Endothelial cell of umbilical vein (primary cell): ENCODE measurements around the gene SYK. TPM values are rescaled to one million over a fixed set of nuclear protein-coding genes. Genes with fewer than 3 reads are reported as not detected.

Experiments
- BruUV-seq: library from RNA; stranded (reverse); fragments of 400-500 nt; replicated peaks from 2 replicates; lab custom pipeline; 2021; lab: Mats Ljungman, UMichigan
- CTCF ChIA-PET: fragments of 300-600, 350-600 bp; sonication (Branson Sonifier 250); formaldehyde crosslinking; loops from one replicate; lab custom pipeline; 2021; ENCODE audit warnings: antibody characterized with exemption, inconsistent platforms; lab: Charles Lee
- POLR2A ChIA-PET: fragments of 300-600, 350-600 bp; sonication (Branson Sonifier 250); formaldehyde crosslinking; loops from one replicate; lab custom pipeline; 2021; ENCODE audit warnings: antibody characterized with exemption, inconsistent platforms; lab: Charles Lee
- DNase-seq: peaks from one replicate; pipeline ENCODE4 v3.0.0-alpha.2; 2011; ENCODE audit warnings: low read depth, low spot score
- FAIRE-seq: peaks from 2 replicates; lab custom pipeline; 2011; peaks lifted over from hg19 to GRCh38; lab: Jason Lieb, UNC
- H2AFZ ChIP-seq: 2 replicates; pipeline ENCODE4 v1.6.0; 2012; ENCODE audit warnings: low read depth, low read length, control low read depth, inconsistent platforms
- H3K27ac ChIP-seq: 2 replicates; pipeline ENCODE4 v1.5.1; 2011; ENCODE audit warnings: low read depth, mild to moderate bottlenecking, control low read depth, low read length, moderate library complexity; ENCODE audit not compliant: insufficient read depth
- H3K27me3 ChIP-seq, 2 experiments: 2 replicates each; pipeline versions ENCODE4 v1.6.0 to v1.6.1; 2011; ENCODE audit warnings: low read length in 2 of 2, mixed read lengths in 1 of 2; ENCODE audit not compliant: control insufficient read depth in 2 of 2, insufficient read depth in 2 of 2
- H3K36me3 ChIP-seq, 2 experiments: 2 replicates in 1 of 2; 3 replicates in 1 of 2; pipeline ENCODE4 v1.5.1; 2011; ENCODE audit warnings: low read length in 2 of 2, mild to moderate bottlenecking in 1 of 2, moderate library complexity in 1 of 2; ENCODE audit not compliant: control insufficient read depth in 2 of 2, insufficient read depth in 2 of 2; ENCODE audit errors: extremely low read depth in 1 of 2
- H3K4me1 ChIP-seq: 3 replicates; pipeline ENCODE4 v1.5.1; 2011; ENCODE audit warnings: mild to moderate bottlenecking, low read length; ENCODE audit not compliant: control insufficient read depth, insufficient read depth; ENCODE audit errors: extremely low read depth
- H3K4me2 ChIP-seq: 2 replicates; pipeline ENCODE4 v1.6.1; 2011; ENCODE audit warnings: low read length, control low read depth, mixed read lengths; ENCODE audit not compliant: insufficient read depth
- H3K4me3 ChIP-seq, 3 experiments: fragments of 200-600 bp in 1 of 3; sonication (generic), shearing (Covaris generic) in 1 of 3; replicated peaks in 1 of 3; 2 replicates each; pipeline ENCODE4 v1.5.1; 2011 to 2016; ENCODE audit warnings: control low read depth in 3 of 3, low read length in 3 of 3, mild to moderate bottlenecking in 2 of 3, inconsistent platforms in 1 of 3, low read depth in 1 of 3, moderate library complexity in 1 of 3; ENCODE audit not compliant: insufficient read depth in 1 of 3
- H3K79me2 ChIP-seq: 2 replicates; pipeline ENCODE4 v1.6.0; 2012; ENCODE audit warnings: low read length, inconsistent platforms; ENCODE audit not compliant: control insufficient read depth, insufficient read depth
- H3K9ac ChIP-seq: replicated peaks from 2 replicates; pipeline ENCODE3; 2011; ENCODE audit warnings: low read length, control low read depth; ENCODE audit not compliant: insufficient read depth; ENCODE audit errors: extremely low read depth
- H3K9me1 ChIP-seq: replicated peaks from 3 replicates; pipeline ENCODE4 v1.6.0; 2011; ENCODE audit warnings: mild to moderate bottlenecking, low read length; ENCODE audit not compliant: control insufficient read depth, insufficient read depth; ENCODE audit errors: extremely low read depth
- H3K9me3 ChIP-seq: replicated peaks from 2 replicates; pipeline ENCODE4 v1.5.1; 2012; ENCODE audit warnings: low read length, inconsistent platforms; ENCODE audit not compliant: control insufficient read depth, insufficient read depth
- H4K20me1 ChIP-seq: replicated peaks from 2 replicates; pipeline ENCODE3; 2011; ENCODE audit warnings: mild to moderate bottlenecking, low read length; ENCODE audit not compliant: control insufficient read depth, insufficient read depth; ENCODE audit errors: extremely low read depth
- EZH2 ChIP-seq: IDR thresholded peaks from 2 replicates; pipeline ENCODE4 v1.6.1; 2012; ENCODE audit warnings: borderline replicate concordance, low read depth, mild to moderate bottlenecking, moderate library complexity, low read length, inconsistent platforms; ENCODE audit not compliant: severe bottlenecking
- FOS ChIP-seq: IDR thresholded peaks from 2 replicates; pipeline ENCODE4 v1.6.1; 2011; ENCODE audit warnings: mild to moderate bottlenecking, low read length, moderate library complexity, borderline replicate concordance; ENCODE audit not compliant: insufficient read depth
- GATA2 ChIP-seq: IDR thresholded peaks from 2 replicates; pipeline ENCODE4 v1.7.0; 2011; ENCODE audit warnings: low read depth, mild to moderate bottlenecking, moderate library complexity, mixed read lengths, low read length; ENCODE audit not compliant: insufficient read length, insufficient read depth
- JUN ChIP-seq: IDR thresholded peaks from 2 replicates; pipeline ENCODE4 v1.6.1; 2011; ENCODE audit warnings: borderline replicate concordance, low read depth; ENCODE audit not compliant: insufficient read length, insufficient read depth
- MYC ChIP-seq: IDR thresholded peaks from one replicate; pipeline ENCODE4 v1.6.1; 2011; ENCODE audit warnings: mild to moderate bottlenecking, low read depth, low read length
- POLR2A ChIP-seq: IDR thresholded peaks from 2 replicates; pipeline ENCODE4 v1.6.1; 2012; ENCODE audit warnings: low read depth, mild to moderate bottlenecking, control low read depth, low read length
- POLR2AphosphoS5 ChIP-seq: IDR thresholded peaks from 2 replicates; pipeline ENCODE4 v1.6.1; 2012; ENCODE audit warnings: low read depth, mild to moderate bottlenecking, control low read depth, low read length, moderate library complexity; ENCODE audit not compliant: insufficient read depth
- dilution Hi-C: fragments of 300-500 bp; cut with MboI; formaldehyde crosslinking; loops from one replicate; pipeline ENCODE4 v1.15.0; 2019; ENCODE audit warnings: low sequenced_read_pairs; ENCODE audit not compliant: extremely low pct_ligation_motif_present
- intact Hi-C: fragments of 100-400 bp; cut with micrococcal nuclease; formaldehyde crosslinking; loops from one replicate; pipeline ENCODE4 v1.10.0; 2022
- polyA plus RNA-seq, 4 experiments: library from polyadenylated mRNA; depleted of rRNA in 3 of 4; stranded (reverse) in 3 of 4; unstranded in 1 of 4; fragments of >200 nt; gene quantifications; 2 replicates each; pipeline versions ENCODE4 v1.2.1 to v1.2.3, GENCODE V29; 2011 to 2012; ENCODE audit warnings: missing spikeins in 1 of 4
- total RNA-seq: library from RNA; stranded (reverse); gene quantifications from 2 replicates; pipeline ENCODE4 v1.2.3, GENCODE V29; 2021
- TF ChIP-seq, protein P1 (sequence below), 2 donors: IDR thresholded peaks; 1 replicate in 1 of 2; 2 replicates in 1 of 2; pipeline ENCODE4 v1.5.1; 2011; ENCODE audit warnings: low read length in 2 of 2, mild to moderate bottlenecking in 2 of 2, moderate library complexity in 2 of 2, control low read depth in 1 of 2, inconsistent platforms in 1 of 2, low read depth in 1 of 2; ENCODE audit not compliant: insufficient read depth in 1 of 2; ENCODE audit errors: extremely low read depth in 1 of 2
- TF ChIP-seq, protein P2 (sequence below): IDR thresholded peaks from 2 replicates; pipeline ENCODE4 v1.6.1; 2011; ENCODE audit not compliant: insufficient read depth, insufficient read length

Gene SYK
- total and polyA plus RNA-seq, 2 donors (not counting 3 experiments of a cell fraction or from before 2014, with no cell fraction given): not detected

DNA sequence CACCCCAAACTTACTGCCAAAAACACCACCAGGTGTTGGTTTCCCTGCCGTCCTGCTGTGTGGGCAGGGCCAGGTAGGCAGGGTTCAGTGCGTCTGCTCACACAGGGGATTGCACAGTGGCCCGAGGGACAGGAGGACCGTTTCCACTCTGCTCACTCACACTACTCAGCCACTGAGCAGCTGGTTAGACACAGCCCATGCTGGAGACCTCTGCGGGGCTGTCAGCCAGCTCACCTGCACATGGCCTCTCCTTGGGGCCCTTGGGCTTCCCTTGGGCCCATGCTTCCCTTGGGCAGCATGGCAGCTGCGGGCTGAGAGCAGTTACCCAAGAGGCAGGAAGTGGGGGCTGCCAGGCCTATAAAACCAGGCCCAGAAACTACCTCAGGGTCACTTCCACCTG lies 79.0 kb downstream of the SYK start:
- H3K27ac ChIP-seq: no peak overlapping the region
- H3K4me2 ChIP-seq: no peak overlapping the region
- dilution Hi-C loops: no loop called here
- ChIA-PET CTCF (no interaction called here), POLR2A (no interaction called here)
- no peaks in the 10 kb centered on the region for H3K4me1 ChIP-seq
- TF ChIP-seq GATA2 (no peak), FOS (no peak), POLR2AphosphoS5 (no peak), MYC (no peak), EZH2 (no peak), POLR2A (no peak), JUN (no peak)
- TF ChIP-seq, protein P1, sequence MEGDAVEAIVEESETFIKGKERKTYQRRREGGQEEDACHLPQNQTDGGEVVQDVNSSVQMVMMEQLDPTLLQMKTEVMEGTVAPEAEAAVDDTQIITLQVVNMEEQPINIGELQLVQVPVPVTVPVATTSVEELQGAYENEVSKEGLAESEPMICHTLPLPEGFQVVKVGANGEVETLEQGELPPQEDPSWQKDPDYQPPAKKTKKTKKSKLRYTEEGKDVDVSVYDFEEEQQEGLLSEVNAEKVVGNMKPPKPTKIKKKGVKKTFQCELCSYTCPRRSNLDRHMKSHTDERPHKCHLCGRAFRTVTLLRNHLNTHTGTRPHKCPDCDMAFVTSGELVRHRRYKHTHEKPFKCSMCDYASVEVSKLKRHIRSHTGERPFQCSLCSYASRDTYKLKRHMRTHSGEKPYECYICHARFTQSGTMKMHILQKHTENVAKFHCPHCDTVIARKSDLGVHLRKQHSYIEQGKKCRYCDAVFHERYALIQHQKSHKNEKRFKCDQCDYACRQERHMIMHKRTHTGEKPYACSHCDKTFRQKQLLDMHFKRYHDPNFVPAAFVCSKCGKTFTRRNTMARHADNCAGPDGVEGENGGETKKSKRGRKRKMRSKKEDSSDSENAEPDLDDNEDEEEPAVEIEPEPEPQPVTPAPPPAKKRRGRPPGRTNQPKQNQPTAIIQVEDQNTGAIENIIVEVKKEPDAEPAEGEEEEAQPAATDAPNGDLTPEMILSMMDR (IDR thresholded peaks at IDR 0.05; ENCODE audit: extremely low read depth in 1 of 2, insufficient read depth in 1 of 2, low read depth in 1 of 2, low read length in 2 of 2): no peak
- TF ChIP-seq, protein P2, sequence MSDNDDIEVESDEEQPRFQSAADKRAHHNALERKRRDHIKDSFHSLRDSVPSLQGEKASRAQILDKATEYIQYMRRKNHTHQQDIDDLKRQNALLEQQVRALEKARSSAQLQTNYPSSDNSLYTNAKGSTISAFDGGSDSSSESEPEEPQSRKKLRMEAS: no peak
- H3K9me3 ChIP-seq: no peaks in the 10 kb centered on the region
- H3K27me3 ChIP-seq: no peaks in the 10 kb centered on the region
- no peaks in the 10 kb centered on the region for H4K20me1 ChIP-seq
- DNase-seq (no peak), FAIRE-seq (no peak)
- no peak overlapping the region for H2AFZ ChIP-seq
- no peak overlapping the region for H3K4me3 ChIP-seq
- no TSS peak for BruUV-seq
- intact Hi-C loops: no loop called here
- H3K9me1 ChIP-seq: no peaks in the 10 kb centered on the region
- no peak overlapping the region for H3K9ac ChIP-seq
- H3K36me3 ChIP-seq: no peaks in the 10 kb centered on the region
- no peaks in the 10 kb centered on the region for H3K79me2 ChIP-seq
